Fibroblast of lung (primary cell): ENCODE data around the gene GGTLC2. TPM values are rescaled to one million over a fixed set of nuclear protein-coding genes. Genes with fewer than 3 reads are reported as not detected.

Experiments used
- DNase-seq, 2 donors: peaks; one replicate each; pipeline versions ENCODE4 v3.0.0 to v3.0.0-alpha.2; 2010; ENCODE audit warnings: low read depth in 2 of 2
- H2AFZ ChIP-seq: 2 replicates; pipeline ENCODE4 v1.5.1; 2012; ENCODE audit warnings: low read length, control low read depth, inconsistent platforms
- H3K27ac ChIP-seq: 2 replicates; pipeline ENCODE4 v1.5.1; 2011; ENCODE audit warnings: low read length, control low read depth; ENCODE audit not compliant: insufficient read depth
- H3K27me3 ChIP-seq: 2 replicates; pipeline ENCODE4 v1.5.1; 2011; ENCODE audit warnings: mild to moderate bottlenecking, low read length; ENCODE audit not compliant: control insufficient read depth, insufficient read depth
- H3K36me3 ChIP-seq: 2 replicates; pipeline ENCODE4 v1.5.1; 2011; ENCODE audit warnings: low read length; ENCODE audit not compliant: control insufficient read depth, insufficient read depth
- H3K4me1 ChIP-seq: 2 replicates; pipeline ENCODE4 v1.5.1; 2011; ENCODE audit warnings: low read length; ENCODE audit not compliant: control insufficient read depth, insufficient read depth; ENCODE audit errors: extremely low read depth
- H3K4me2 ChIP-seq: 2 replicates; pipeline ENCODE4 v1.5.1; 2011; ENCODE audit warnings: low read length, control low read depth; ENCODE audit not compliant: insufficient read depth; ENCODE audit errors: extremely low read depth
- H3K4me3 ChIP-seq, 4 experiments: fragments of 200-600 bp in 1 of 4; sonication (generic) in 1 of 4; replicated peaks in 1 of 4; 2 replicates each; pipeline ENCODE4 v1.5.1; 2011 to 2016; ENCODE audit warnings: low read length in 4 of 4, low read depth in 3 of 4, mild to moderate bottlenecking in 3 of 4, control low read depth in 2 of 4, inconsistent platforms in 1 of 4, mixed read lengths in 1 of 4; ENCODE audit not compliant: insufficient read depth in 1 of 4; ENCODE audit errors: control extremely low read depth in 1 of 4
- H3K79me2 ChIP-seq: 2 replicates; pipeline ENCODE4 v1.5.1; 2012; ENCODE audit warnings: mild to moderate bottlenecking, low read length, inconsistent platforms; ENCODE audit not compliant: control insufficient read depth, insufficient read depth
- H3K9ac ChIP-seq: 2 replicates; pipeline ENCODE4 v1.5.1; 2011; ENCODE audit warnings: mild to moderate bottlenecking, low read length, control low read depth; ENCODE audit not compliant: insufficient read depth
- H3K9me3 ChIP-seq: 2 replicates; pipeline ENCODE4 v1.5.1; 2012; ENCODE audit warnings: low read depth, low read length; ENCODE audit not compliant: control insufficient read depth, insufficient read depth
- H4K20me1 ChIP-seq: 2 replicates; pipeline ENCODE4 v1.5.1; 2011; ENCODE audit warnings: low read length; ENCODE audit not compliant: control insufficient read depth, insufficient read depth; ENCODE audit errors: extremely low read depth
- EZH2 ChIP-seq: IDR thresholded peaks from 2 replicates; pipeline ENCODE4 v1.5.1; 2012; ENCODE audit warnings: low read length, control low read depth, mild to moderate bottlenecking; ENCODE audit errors: missing control alignments
- polyA plus RNA-seq, 2 donors: library from polyadenylated mRNA; depleted of rRNA in 1 of 2; stranded (reverse) in 1 of 2; unstranded in 1 of 2; fragments of >200 nt; gene quantifications; 2 replicates each; pipeline ENCODE4 v1.2.1, GENCODE V29; 2011 to 2012; ENCODE audit warnings: missing spikeins in 1 of 2
- total RNA-seq: library from RNA; depleted of rRNA; stranded (reverse); fragments of >200 nt; gene quantifications from 2 replicates; pipeline ENCODE4 v1.2.1, GENCODE V29; 2014
- TF ChIP-seq, protein P1 (sequence below), 2 donors: IDR thresholded peaks in 1 of 2; conservative IDR thresholded peaks in 1 of 2; 1 replicate in 1 of 2; 2 replicates in 1 of 2; pipeline ENCODE4 v1.5.1; 2011 to 2012; ENCODE audit warnings: low read length in 2 of 2, control low read depth in 1 of 2, inconsistent platforms in 1 of 2, low read depth in 1 of 2, mild to moderate bottlenecking in 1 of 2

GGTLC2 gene
- total and polyA plus RNA-seq, 2 donors (not counting 1 experiment from before 2014, with no cell fraction given), result not detected

DNA sequence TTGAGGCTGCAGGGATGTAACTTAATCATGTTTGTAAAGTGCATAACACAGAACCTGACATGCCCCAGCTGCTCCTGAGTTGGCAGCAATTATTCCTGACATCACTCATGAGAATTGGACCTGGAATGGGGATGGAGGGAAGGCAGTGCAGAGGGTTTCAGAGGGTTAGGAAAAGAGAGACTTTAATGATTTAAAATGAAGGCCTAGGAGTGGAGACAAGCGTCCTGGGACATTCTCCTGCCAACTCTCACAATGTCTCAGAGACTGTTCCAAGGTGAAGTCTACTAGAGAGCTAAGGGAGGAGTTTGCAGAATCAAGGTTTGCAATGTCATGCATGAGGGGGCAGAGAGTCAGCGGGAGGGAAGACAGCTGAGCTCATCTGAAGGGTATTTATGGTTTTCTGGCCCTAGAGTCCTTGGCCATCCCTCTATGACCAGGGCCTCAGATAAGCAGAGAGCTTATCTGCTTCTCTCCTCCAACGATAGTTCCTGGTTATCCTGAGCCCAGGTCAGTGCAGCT is 36.9 kb downstream of the GGTLC2 start:
- H3K4me1 ChIP-seq, result peaks cover 6% of the 10 kb centered on the region
- TF ChIP-seq, protein P1, sequence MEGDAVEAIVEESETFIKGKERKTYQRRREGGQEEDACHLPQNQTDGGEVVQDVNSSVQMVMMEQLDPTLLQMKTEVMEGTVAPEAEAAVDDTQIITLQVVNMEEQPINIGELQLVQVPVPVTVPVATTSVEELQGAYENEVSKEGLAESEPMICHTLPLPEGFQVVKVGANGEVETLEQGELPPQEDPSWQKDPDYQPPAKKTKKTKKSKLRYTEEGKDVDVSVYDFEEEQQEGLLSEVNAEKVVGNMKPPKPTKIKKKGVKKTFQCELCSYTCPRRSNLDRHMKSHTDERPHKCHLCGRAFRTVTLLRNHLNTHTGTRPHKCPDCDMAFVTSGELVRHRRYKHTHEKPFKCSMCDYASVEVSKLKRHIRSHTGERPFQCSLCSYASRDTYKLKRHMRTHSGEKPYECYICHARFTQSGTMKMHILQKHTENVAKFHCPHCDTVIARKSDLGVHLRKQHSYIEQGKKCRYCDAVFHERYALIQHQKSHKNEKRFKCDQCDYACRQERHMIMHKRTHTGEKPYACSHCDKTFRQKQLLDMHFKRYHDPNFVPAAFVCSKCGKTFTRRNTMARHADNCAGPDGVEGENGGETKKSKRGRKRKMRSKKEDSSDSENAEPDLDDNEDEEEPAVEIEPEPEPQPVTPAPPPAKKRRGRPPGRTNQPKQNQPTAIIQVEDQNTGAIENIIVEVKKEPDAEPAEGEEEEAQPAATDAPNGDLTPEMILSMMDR (conservative IDR thresholded peaks at IDR 0.05 in 1 of 2, IDR thresholded peaks at IDR 0.05 in 1 of 2; ENCODE audit: low read depth in 1 of 2, low read length in 2 of 2), result no peak
- TF ChIP-seq EZH2, result no peak
- H3K9ac ChIP-seq, result no peak overlapping the region
- H4K20me1 ChIP-seq, result no peaks in the 10 kb centered on the region
- H2AFZ ChIP-seq, result no peak overlapping the region
- no peaks in the 10 kb centered on the region for H3K27me3 ChIP-seq
- no peak overlapping the region for H3K4me2 ChIP-seq
- H3K27ac ChIP-seq, result no peak overlapping the region
- DNase-seq, result peak; percentile 11 to 42
- H3K36me3 ChIP-seq, result no peaks in the 10 kb centered on the region
- H3K79me2 ChIP-seq, result no peaks in the 10 kb centered on the region
- H3K9me3 ChIP-seq, result no peaks in the 10 kb centered on the region
- no peak overlapping the region for H3K4me3 ChIP-seq

DNA sequence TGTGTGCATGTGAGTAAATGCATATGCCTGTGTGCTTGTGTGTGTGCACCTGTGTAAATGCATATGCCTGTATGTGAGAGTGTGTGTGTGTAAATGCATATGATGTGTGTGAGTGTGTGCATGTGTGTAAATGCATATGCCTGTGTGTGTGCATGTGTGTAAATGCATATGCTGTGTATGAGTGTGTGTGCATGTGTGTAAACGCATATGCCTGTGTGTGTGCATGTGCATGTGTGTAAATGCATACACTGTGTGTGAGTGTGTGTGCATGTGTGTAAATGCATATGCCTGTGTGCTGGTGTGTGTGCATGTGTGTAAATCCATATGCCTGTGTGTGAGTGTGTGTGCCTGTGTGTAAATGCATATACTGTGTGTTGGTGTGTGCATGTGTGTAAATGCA is 37.8 kb downstream of the GGTLC2 start:
- no peak overlapping the region for H3K9ac ChIP-seq
- no peaks in the 10 kb centered on the region for H3K36me3 ChIP-seq
- H3K4me3 ChIP-seq, result no peak overlapping the region
- TF ChIP-seq EZH2, result no peak
- TF ChIP-seq, protein P1 (conservative IDR thresholded peaks at IDR 0.05 in 1 of 2, IDR thresholded peaks at IDR 0.05 in 1 of 2; ENCODE audit: low read depth in 1 of 2, low read length in 2 of 2), result no peak
- DNase-seq, result no peak
- H3K27me3 ChIP-seq, result no peaks in the 10 kb centered on the region
- H4K20me1 ChIP-seq, result no peaks in the 10 kb centered on the region
- H3K79me2 ChIP-seq, result no peaks in the 10 kb centered on the region
- no peak overlapping the region for H3K4me2 ChIP-seq
- no peaks in the 10 kb centered on the region for H3K9me3 ChIP-seq
- peaks cover 6% of the 10 kb centered on the region for H3K4me1 ChIP-seq
- no peak overlapping the region for H3K27ac ChIP-seq
- H2AFZ ChIP-seq, result no peak overlapping the region

DNA sequence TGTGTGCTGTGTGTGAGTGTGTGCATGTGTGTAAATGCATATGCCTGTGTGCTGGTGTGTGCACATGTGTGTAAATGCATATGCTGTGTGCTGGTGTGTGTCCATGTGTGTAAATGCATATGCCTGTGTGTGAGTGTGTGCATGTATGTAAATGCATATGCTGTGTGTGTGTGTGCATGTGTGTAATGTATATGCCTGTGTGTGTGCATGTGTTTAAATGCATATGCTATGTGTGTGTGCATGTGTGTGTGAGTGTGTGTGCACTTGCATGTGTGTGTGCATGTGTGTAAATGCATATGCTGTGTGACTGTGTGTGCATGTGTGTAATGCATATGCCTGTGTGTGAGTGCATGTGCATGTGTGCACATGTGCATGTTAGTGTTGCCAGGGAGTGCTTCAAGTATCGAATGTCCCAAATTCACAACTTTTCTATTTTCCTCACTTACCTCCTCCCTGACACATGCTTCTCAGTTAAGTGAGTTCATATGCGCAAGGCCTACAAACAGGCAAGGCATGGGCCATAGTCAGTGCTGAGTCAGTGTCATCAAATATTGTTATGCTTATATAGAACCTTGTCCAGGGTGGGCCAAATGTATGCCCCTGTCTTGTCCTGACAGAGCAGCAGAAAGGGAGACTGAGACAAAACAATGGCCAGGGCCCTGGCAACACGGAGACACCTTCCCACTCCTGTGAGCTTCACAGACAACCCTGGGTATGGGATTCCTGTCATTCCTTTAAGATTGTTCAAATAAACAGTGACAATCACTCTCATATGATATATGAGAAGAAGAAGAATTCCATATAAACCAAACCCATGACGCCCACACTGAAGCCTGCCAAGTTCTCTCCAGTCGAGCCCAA is 38.6 kb downstream of the GGTLC2 start:
- no peaks in the 10 kb centered on the region for H3K9me3 ChIP-seq
- no peak overlapping the region for H3K27ac ChIP-seq
- no peak overlapping the region for H3K4me2 ChIP-seq
- H3K4me1 ChIP-seq, result peaks cover 6% of the 10 kb centered on the region
- no peaks in the 10 kb centered on the region for H3K36me3 ChIP-seq
- no peaks in the 10 kb centered on the region for H3K79me2 ChIP-seq
- H3K9ac ChIP-seq, result no peak overlapping the region
- peak; percentile 24 to 43 for DNase-seq
- H3K4me3 ChIP-seq, result no peak overlapping the region
- TF ChIP-seq, protein P1 (conservative IDR thresholded peaks at IDR 0.05 in 1 of 2, IDR thresholded peaks at IDR 0.05 in 1 of 2; ENCODE audit: low read depth in 1 of 2, low read length in 2 of 2), result no peak
- TF ChIP-seq EZH2, result no peak
- H4K20me1 ChIP-seq, result no peaks in the 10 kb centered on the region
- H3K27me3 ChIP-seq, result no peaks in the 10 kb centered on the region
- H2AFZ ChIP-seq, result no peak overlapping the region
